COLO668 (cell line): ENCODE measurements around the gene ZBTB4.
"Not testable (repeated sequence)": the region's sequence is repeated elsewhere in the genome, so short reads cannot be mapped to it uniquely, and the experiment has no call there.

Source experiments
- DNase-seq: peaks from one replicate; lab custom pipeline; 2025; ENCODE audit not compliant: unreplicated experiment; lab: John Stamatoyannopoulos, UW

The ZBTB4 gene

DNA sequence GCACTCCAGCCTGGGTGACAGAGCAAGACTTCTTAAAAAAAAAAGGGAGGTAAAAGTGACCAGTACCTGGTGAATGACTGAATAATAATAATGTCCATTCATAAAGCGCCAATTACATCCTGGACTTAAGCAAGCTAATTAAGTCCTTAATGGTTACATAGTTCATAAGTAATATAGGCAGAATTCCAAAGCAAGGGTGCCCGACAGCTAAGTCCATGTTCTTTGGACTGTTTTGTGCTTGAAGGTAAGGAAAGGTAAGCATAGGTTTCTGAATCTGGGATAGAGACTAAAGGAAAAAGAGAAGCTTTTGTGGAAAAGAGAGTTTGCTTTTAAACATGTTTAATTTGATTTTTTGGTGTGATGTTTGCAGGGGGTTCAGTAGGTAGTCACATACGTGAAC lies 14.5 kb upstream of the ZBTB4 start:
- DNase-seq, result no peak

DNA sequence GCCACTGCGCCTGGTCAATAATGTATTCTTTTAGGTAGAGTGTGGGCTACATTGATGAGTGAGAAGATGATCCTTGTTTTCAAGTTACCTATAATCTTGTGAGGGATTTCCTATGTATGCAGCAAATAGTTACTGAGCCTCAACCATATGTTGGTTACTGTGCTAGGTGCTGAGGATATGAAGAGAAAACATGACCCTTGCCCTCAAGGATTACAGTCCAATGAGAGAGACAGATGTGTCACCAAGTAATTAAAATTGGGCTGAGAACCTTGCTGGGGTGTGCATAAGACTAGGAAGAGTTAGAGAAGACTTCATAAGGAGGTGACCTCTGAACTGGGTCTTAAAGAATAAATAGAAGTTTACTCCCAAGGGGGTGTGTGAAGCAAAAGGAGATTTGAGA lies 12.2 kb upstream of the ZBTB4 start:
- no peak for DNase-seq

DNA sequence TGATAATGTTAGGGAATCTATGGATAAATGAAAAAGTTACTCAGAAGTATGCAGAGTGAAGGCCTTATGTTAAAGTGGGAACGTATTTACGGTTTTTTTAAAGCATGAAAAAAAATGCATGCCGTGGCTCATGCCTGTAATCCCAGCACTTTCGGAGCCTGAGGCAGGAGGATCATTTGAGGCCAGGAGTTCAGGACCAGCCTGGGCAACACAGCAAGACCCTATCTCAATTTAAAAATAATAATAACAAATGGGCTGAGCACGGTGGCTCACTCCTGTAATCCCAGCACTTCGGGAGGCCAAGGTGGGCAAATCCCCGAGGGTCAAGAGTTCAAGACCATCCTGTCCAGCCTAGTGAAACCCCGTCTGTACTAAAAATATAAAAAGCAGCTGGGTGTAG lies 10.7 kb upstream of the ZBTB4 start:
- no peak for DNase-seq

DNA sequence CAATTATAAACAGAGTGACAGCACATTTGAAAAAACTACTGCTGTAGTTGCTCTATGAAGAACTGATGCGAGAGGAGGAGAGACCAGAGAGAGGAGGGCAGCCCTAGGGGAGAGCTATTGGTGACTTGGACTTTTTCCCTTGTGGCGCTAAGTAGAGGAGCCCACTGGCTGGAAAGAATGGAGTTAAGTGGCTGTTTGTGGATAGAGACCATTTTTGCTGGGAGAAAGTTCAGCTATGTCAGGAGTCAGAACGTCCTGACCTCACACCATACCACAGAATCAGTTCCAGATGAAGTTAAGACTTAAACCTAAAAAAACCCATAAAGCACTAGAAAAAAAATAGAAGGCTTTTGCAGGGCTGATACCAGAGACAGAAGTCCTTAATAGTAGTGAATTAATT lies 6.8 kb upstream of the ZBTB4 start:
- DNase-seq, result no peak

DNA sequence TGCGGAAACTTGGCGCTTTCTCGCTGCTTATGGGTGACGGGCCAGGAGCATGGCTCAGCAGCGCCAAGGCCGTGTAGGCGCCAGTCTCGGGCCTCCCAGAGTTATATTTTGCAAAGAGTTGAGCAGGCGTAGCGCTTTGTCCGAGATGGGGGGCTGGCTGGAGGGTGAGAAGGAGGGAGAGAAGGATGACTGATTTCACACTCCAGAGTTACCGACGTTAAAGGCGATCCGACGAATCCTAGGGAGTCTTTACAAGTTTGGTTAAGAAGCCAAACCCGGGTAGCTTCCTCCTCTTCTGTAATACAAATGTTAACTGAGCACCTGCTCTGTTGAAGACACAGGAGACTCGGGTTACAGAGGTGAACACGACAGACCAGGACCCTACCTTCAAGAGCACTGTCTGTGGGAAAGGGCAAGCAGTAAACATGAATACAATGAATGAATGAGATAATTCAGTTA lies 5.5 kb upstream of the ZBTB4 start:
- DNase-seq, result peak; percentile 8

DNA sequence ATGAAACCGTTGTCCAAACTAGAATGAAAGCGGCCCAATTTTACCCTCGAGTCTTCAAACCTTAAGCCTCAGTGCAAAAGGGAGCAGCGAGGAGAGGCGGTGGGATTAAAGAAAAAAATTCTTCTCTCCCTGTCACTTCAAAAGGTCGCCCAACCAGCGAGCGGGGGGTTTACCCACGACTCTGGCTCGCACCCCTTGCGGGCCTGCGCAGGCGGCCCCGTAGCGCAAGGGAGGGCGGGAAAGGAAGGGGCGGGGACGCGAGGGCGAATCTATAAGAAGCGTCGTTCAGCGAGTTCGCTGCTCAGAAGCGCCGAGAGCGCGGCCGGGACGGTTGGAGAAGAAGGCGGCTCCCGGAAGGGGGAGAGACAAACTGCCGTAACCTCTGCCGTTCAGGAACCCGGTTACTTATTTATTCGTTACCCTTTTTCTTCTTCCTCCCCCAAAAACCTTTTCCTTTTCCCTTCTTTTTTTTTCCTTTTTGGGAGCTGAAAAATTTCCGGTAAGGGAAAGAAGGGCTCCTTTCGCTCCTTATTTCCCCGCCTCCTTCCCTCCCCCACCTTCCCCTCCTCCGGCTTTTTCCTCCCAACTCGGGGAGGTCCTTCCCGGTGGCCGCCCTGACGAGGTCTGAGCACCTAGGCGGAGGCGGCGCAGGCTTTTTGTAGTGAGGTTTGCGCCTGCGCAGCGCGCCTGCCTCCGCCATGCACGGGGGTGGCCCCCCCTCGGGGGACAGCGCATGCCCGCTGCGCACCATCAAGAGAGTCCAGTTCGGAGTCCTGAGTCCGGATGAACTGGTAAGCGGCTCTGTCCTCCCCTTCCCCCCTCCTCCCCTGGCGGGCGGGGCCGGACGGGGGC lies 4.9 kb upstream of the ZBTB4 start, which contains the start of gene POLR2A:
Gene POLR2A, plus strand, starts transcription at position 300 of the 852 bp plus-strand sequence.
- peak; percentile 93 for DNase-seq

DNA sequence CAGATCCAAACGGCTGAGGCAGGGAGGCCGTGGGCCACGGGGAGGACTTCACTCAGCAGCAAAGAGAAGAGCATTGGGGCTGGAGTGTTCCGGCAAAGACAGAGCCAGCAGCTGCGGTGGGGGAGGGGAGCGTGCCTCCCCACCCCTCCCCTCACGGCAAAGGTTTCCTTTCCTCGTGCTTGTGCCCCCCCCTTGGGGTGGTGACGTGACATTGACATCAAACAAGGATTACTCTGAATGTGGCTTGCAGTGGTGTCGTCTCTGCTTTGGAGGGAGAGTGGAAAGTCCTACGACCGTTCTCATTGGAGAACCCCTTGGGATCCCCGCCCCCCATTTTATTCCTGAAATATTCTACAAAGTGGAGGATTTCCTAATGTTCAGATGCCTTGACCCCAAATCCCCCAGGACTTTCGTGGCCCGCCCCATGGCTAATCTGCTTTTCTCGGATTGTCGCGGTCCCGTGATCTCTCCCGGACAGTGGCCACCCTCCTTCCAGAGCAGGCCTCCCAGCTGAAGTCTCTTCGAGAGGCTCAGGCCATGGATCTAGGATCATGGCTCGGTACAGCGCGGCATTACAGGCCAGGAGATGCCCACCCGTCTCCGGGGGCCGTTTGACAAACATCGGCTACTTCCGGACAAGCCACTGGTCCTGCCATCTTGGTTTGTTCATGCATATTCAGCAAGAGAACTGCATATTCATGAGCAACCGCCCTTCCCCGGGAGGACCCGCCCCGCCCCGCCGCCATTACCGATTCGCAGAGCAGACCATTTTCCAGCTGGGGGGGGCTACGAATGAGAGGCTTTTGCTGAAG lies 4.0 kb upstream of the ZBTB4 start:
- DNase-seq, result peak; percentile 86

DNA sequence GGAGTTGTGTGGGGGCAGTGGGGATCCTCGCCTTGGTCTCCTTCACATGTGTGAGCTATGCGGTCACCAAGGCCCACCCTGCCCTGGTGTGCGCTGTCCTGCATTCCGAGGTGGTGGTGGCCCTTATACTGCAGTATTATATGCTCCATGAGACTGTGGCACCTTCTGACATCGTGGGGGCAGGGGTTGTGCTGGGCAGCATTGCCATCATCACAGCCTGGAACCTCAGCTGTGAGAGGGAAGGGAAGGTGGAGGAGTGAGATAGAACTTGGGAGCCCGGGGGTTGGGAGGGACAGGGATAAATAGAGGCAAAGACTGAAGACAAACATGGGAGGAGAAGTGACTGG lies 3.3 kb upstream of the ZBTB4 start:
- DNase-seq, result not testable (repeated sequence)

DNA sequence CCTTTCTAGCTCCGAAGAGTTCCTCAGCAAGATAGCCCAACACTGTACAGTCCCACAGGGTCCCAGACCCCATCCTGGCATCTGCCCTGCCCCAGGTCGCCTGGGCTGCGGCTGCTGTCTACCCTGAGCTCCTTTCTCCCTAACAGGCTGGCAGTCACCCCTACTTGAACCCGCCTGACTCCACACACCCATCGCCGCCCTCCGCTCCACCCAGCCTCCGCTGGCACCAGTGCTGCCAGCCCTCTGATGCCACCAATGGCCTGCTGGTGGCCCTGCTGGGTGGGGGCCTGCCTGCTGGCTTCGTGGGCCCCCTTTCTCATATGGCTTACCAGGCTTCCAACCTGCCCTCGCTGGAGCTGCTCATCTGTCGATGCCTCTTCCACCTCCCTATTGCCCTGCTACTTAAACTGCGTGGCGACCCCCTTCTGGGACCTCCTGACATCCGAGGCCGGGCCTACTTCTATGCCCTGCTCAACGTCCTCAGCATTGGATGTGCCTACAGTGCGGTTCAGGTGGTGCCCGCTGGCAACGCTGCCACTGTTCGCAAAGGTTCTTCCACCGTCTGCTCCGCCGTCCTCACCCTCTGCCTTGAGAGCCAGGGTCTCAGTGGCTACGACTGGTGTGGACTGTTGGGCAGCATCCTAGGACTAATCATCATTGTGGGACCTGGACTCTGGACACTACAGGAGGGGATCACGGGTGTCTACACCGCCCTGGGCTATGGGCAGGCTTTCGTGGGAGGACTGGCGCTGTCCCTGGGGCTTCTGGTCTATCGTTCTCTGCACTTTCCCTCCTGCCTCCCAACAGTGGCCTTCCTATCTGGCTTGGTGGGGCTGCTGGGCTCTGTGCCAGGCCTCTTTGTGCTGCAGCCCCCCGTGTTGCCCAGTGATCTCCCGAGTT lies 2.7 kb upstream of the ZBTB4 start:
- DNase-seq, result not testable (repeated sequence)

DNA sequence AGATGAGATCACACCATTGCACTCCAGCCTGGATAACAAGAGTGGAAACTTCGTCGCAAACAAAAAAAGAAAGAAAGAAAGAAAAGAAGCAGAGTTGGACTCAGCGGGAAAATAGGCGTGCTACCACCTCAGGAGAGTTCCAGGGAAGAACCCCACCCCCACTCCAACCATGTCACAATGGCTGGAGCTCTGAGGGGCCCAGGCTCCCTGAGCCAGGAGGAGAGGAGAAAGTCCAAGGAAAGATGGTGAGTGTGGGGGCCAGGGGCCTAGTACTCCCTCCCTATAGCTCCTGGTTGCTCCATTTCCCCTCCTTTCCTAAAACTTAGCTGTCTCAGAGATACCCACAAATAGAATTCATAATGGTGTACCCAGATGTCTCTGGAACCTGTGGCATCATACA lies 1.8 kb upstream of the ZBTB4 start, which contains the start of gene SLC35G6:
Gene SLC35G6, plus strand, starts transcription at position 172 of the 400 bp plus-strand sequence. Its CDS starts 71 bp downstream, at position 243.
- not testable (repeated sequence) for DNase-seq

DNA sequence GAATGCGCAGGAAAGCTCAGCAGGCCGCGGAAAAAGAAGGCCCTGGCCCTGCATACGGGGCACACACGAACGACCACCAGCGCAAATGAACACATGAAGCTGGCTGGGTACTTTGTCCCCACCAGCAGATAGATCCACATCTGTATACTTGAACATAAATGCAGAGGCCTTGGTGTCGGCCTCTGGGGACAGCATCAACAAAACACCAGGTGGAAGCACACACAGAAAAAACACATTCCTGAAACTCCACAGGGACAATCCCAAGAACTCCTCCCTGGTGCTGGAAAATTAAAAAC lies 606 bp upstream of the ZBTB4 start:
- DNase-seq, result no peak

DNA sequence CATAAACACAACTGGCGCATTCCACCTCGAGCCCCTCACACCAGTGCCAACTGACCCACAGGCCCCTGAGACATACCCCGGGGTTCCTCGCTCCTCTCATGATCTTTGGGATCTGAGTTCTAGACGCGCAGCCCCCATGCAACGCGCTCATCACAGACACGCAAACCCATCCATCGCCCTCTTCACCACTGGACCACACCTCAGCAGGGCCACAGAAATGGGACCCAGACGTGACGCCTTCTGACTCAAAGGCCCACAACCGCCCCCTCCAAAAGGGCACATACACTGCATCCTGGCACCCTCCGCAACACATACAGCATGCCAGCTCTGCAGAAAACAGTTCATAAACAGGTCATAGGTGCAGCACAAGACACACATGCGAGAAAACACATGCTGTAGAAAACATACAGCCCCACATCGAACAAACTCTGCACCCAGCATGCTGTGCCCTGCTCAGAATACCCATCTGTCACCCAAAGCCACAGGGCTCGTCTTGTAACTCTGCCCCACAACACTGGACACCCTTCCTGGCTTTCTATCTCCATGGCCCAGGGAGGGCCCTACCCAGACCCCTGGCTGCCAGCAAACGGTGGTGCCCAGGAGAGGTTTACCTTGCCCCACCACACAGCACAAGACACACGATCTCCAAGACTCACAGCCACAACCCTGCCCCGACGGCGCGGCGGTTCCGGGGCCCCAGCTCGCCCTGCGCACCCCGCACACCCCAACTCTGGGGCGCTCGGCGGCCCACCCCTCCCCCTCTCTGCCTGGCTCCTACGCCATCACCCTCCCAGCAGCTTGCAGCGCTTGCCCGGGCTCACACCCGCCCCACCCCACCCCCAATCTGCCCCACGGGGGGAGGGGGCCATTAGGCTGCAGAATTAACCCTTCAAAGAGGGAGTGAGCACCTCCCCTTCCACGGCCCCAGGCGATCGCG lies 887 bp downstream of the ZBTB4 start:
- DNase-seq, result peak; percentile 7

DNA sequence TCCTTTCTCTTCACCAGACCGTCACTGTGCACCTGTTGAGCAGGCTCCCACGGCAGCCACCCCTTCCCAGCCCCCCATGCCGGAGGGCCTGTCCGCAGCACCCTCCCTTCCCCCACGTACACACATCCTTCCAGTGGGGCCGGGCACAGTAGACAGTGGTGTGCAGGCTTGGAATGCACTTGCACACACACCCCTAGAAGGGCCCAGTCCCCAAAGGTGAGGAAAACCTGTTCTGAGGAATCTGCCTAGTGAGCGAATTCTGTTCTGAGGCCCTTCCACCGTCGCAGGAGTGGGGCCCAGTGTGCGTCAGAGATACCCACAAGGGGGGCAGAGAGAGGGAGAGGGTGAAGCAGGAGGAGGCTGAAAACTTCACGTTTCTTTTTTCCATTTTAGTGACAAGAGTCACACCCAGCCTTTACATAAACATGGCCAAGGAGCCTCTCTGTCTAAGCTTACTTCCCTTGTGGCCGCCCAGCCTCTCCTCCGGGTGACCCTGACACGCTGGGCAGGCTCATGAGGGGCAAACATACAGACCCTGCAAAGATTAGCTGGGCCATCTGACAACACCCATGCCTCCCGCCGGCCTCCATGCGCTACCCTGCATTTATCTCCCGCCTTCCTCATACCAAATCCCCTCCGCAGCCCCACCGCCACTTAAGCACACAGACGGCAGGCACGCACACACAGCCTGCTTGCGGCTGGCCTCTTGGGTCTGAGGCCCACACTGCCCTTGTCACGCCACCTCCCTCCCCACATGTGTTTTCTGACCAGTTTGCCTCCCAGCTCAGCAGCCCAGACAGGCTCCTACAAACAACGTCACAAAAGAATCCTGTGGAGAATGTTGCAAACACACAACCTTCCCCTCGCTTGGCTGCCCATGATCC lies 1.8 kb downstream of the ZBTB4 start:
- DNase-seq, result no peak

DNA sequence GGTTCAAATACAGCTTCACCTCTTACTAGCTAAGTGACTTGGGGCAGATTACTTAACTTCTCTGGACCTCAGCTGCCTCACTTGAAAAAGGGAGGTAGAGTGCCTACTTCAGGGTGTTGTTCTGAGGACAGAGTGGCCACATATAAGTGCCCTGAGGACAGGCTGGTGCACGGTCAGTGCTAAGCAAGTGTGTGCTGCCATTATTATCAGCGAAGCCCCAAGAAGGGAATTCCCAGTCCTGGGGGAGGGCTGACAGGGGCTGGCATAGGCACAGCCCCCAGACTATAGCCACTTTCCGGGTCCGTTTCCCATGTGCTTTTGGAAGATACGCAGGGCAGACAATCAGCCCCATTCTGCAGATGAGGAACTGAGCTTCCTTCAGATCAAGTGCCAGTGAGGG lies 2.5 kb downstream of the ZBTB4 start:
- no peak for DNase-seq

DNA sequence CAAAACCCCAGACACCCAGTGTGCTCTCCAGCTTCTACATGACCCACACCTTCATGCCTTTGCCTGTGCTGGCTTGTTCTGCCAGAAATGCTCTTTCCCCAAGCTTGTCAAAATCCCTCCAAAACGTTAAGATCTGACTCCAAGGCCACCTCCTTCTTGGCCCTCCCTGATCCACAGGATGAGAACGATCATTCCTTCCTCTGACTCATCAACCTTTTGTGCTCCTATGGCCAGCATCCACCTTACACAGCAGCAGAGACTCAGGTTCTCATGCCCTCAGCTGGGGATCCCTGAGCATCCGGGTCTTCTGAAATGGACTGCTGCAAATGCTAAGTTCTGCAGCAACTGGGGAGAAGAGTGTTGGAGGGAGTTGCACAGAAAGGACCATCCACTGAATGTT lies 2.9 kb downstream of the ZBTB4 start:
- no peak for DNase-seq

DNA sequence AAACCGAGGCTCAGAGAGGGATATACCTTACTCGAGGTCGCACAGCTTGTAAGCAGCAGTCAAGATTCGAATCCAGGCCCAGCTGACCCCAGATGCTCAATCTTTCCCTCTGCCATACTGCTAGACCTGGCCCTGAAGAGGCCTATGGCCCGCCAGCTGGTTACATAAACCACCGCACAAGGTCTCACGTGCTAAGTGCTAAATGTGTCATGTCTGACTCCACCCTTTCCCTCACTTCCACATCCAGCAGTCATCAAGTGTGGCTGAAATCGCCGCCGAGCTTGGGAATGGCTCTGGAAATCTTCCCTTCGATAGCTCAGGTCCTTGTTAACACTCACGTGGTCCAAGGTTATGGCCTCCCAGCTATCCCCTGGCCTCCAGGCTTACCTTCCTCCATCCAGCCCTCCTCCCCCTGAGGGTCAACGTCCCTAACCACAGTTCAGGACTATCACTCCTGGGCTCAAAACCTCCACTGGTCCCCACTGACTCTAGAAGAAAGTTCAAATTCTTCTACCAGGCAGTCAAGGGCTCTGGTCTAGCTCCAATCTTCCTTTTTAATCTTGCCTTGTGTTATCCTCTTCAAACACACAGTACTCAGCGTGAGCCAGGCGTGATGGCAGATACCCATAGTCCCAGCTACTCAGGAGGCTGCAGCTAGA lies 3.5 kb downstream of the ZBTB4 start:
- no peak for DNase-seq

DNA sequence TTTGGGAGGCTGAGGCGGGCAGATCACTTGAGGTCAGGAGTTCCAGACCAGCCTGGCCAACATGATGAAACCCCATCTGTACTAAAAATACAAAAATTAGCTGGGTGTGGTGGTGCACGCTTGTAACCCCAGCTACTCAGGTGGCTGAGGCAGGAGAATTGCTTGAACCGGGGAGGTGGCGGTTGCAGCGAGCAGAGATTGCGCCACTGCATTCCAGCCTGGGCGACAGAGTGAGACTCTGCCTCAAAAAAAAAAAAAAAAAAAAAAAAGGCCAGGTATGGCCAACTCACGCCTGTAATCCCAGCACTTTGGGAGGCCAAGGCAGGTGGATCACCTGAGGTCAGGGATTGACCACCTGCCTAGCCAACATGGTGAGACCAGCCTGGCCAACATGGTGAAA lies 4.7 kb downstream of the ZBTB4 start:
- not testable (repeated sequence) for DNase-seq

DNA sequence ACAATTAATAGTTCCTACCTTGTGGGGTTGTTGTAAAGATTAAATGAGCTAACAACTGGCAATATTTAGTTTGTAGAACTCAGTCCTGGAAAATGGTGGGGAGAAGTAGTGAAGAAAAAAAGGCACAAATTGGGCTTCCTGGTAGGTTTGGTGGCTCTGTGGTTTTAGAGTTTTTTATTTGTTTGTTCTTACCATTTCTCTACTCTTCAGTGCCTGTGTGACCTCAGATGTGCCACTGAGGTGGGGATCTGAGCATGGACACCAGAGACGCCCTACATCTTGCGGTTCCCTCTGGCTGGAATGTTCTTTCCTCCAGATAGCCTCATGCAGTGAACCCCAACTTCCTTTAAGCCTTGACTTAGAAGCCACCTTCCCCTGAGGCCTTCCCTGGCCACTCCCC lies 7.7 kb downstream of the ZBTB4 start:
- no peak for DNase-seq
